Hepatocyte (in vitro differentiated cells): ENCODE results near the gene ACVR1.

Experiments
- EZH2 ChIP-seq: fragments of 200-600 bp; sonication (generic); IDR thresholded peaks from 2 replicates; pipeline ENCODE4 v1.6.1; 2016; ENCODE audit warnings: antibody characterized with exemption, mild to moderate bottlenecking, borderline replicate concordance
- EZH2phosphoT487 ChIP-seq: fragments of 200-600 bp; sonication (generic); IDR thresholded peaks from one replicate; pipeline ENCODE4 v1.6.1; 2018; ENCODE audit warnings: antibody characterized with exemption, mild to moderate bottlenecking, low read depth, moderate library complexity; ENCODE audit not compliant: unreplicated experiment, severe bottlenecking
- TF ChIP-seq, protein P1 (sequence below): fragments of 200-600 bp; sonication (generic); IDR thresholded peaks from 2 replicates; pipeline ENCODE4 v1.5.1; 2016; ENCODE audit warnings: antibody characterized with exemption, mild to moderate bottlenecking; ENCODE audit not compliant: poor library complexity

DNA sequence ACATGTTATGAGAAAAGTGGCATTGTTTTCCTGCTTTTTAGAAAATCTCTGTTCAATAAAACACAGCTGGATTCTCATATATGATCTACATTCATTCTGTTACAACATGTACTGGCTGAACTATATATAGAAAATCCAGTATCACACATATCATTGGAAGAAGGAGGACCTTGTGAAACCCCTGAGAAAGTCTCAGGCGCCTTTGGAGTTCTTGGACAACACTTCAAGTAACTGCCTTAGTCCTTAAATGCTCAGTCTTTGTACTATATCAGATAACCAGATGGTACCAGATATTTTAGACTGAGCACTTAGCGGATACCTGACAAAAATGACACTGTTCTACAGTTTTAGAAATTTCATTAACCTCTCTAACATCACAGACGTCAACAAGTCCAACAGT lies 72.2 kb downstream of the ACVR1 start:
- TF ChIP-seq, protein P1, sequence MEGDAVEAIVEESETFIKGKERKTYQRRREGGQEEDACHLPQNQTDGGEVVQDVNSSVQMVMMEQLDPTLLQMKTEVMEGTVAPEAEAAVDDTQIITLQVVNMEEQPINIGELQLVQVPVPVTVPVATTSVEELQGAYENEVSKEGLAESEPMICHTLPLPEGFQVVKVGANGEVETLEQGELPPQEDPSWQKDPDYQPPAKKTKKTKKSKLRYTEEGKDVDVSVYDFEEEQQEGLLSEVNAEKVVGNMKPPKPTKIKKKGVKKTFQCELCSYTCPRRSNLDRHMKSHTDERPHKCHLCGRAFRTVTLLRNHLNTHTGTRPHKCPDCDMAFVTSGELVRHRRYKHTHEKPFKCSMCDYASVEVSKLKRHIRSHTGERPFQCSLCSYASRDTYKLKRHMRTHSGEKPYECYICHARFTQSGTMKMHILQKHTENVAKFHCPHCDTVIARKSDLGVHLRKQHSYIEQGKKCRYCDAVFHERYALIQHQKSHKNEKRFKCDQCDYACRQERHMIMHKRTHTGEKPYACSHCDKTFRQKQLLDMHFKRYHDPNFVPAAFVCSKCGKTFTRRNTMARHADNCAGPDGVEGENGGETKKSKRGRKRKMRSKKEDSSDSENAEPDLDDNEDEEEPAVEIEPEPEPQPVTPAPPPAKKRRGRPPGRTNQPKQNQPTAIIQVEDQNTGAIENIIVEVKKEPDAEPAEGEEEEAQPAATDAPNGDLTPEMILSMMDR, result no peak
- TF ChIP-seq EZH2phosphoT487 (no peak), EZH2 (no peak)
